HG02884 (cell line): ENCODE results near the gene HSPBP1.

Experiments used
- ATAC-seq: cut with Tn5 transposase; IDR thresholded peaks from one replicate; pipeline ENCODE4 v1.9.1; 2021; ENCODE audit warnings: mild to moderate bottlenecking, moderate library complexity; ENCODE audit not compliant: unreplicated experiment

The HSPBP1 gene

GRCh38 chr19:55256562-55257460, 23.1 kb downstream of the HSPBP1 start:
- no peak for ATAC-seq

DNA sequence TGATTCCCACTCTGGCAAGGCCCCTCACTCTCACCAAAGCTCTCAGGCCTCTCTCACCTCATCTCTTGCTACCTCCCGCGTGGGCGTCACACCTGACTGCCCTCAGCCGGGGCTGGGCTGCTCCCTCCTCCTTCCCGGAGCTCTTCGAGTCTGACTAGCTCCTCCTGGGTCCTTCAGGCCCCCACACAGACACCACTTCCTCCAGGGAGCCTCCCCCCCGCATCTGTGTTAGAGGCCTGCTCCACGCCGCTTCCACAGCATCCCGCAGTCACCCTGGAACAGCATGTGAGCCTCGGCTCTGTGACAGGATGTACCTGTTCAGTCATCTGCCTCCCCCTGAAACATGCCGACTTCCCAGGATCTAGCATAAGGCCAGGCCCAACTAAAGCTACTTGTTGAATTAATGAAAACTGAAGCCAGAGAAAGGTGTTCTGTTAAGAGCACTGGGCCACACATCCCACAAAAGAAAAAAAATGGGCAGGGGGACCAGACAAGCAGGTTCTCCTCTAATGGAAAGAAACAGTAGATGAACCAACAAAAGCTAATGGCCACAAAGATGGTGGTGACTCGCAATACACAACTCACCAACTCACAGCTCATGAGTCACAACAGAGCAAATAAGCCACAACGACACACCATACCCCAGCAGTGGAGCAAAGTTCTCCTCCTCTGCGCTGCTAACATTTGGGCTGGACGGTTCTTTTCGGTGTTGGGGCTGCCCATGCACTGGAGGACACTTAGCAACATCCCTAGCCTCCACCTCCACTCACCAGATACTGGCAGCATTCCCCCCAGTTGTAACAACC, 24.1 kb downstream of the HSPBP1 start:
- ATAC-seq = no peak

DNA sequence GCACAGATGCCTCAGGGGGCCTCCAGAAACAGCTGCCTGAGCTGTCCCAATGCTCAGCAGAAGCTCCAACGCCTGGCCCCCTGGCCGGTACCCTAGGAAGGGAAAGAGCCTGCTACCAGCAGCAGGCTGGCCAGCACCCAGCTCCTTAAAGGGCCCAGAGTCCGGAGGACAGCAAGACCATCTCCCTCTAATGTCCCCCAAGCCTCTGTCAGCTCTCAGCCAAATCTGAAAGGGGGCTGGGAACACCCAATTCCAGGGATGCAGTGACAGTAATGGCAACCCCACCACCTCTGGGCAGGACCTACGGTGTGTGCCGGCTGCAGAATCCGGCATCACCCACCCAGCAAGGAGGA, 25.3 kb downstream of the HSPBP1 start:
- ATAC-seq = no peak

DNA sequence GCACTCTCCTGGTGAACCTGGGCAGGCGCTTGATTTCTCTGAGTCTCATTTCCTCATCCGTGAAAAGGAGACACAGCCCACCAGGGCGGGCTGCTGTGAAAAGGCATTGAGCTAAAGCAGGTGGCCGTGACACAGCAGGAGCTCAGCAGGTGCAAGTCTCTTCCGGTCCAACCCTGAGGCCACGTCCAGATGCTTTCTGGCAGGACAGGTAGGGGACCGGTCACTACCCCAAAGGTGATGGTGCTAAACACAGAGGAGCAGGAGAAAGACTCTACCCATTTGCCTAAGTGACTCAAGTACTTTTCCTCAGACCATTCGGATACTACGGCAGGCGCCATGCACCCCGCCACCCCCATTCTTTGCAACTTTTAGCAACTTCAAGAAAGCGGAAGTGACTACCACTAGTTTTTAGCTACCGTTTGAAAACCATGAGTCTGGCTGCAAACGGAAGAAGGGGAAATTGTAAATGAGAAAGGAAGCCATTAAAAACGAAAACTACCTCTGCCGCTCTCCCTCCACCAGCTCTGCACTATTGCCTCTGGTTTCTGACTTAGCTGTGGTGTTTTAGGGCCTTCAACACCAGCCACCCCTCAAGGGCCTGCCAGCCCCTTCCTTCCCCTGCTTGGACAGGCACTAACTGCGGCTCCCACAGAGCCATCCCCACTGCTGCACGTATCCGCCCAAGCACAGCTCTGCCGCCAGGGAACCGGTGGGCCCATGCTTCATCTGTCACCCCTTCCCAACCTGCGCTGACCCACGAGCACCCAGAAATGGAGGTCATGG, 25.9 kb downstream of the HSPBP1 start:
- peak; percentile 34 for ATAC-seq

DNA sequence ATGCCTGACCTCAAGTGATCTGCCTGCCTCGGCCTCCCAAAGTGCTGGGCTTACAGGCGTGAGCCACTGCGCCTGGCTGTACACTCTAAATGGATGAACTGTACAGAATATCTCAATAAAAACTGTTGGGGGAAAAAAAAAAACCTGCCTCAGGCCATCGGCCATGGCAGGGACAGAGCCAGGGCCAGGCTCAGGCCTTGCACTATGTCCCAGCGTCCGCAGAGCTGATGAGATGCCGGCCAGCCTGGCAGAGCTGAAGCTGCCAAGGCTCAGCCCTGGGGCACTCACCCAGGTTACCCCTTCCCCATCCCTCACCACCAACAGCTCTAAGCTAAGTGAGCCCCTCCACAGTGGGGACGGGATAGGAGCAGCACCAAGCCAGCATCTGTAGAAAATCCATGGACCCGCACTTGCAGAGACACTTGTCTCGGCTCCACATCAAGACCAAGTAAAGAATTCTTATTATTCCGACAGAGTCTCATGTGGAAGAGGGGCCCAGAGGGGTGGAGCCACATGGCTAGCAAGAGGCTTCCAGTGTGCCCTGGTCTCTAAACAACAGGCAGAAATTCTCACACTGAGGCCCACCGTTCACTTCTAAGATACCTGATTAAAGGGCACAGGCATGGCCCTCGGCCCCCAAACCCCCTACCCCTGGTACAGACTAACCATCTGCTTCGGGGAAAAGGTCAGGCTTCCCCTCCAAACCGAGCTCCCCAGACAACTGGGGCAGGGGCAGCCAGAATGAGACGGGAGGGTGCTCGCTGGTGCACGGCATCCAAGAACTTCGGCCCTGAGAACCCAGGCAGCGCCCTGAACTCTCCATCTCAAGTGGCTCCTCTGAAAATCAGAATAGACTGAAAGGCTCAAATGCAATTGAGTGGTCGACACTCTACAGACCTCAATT, 26.9 kb downstream of the HSPBP1 start:
- ATAC-seq = no peak

DNA sequence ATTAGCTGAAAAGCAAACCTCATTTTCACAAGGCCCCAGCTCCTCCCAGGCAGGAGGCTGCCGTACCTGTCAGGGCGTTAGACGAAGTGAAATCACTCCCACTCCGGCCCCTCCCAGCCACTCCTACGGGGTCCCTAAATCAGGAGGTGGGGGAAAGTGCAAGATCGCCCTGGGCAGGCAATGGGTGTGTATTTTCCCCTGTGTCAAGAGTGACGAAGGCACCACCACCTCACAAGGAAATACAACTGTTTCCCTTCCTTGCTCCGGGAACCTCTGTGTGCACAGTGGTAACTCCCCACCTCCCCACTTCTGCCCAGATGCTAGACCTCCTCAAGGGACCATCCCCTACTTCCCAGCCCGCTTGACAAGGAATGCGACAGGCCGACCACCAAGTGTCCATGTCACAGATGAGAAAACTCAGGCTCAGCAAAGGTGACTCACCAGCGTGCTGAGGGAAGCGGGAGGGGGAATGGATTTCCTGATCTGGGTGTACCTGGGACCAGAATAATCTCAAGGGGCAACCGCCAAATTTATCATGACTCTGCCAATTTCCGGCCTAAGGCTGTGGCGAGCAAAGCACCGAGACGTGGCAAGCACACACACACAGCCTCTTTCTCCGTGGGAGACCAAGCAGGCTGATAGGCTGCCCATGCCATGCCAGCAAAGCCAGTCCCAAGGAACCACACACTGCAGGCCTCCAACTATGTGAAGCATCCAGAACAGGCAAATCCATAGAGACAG, 28.4 kb downstream of the HSPBP1 start:
- no peak for ATAC-seq

GRCh38 chr19:55250262-55251036, 29.5 kb downstream of the HSPBP1 start:
- ATAC-seq = no peak

DNA sequence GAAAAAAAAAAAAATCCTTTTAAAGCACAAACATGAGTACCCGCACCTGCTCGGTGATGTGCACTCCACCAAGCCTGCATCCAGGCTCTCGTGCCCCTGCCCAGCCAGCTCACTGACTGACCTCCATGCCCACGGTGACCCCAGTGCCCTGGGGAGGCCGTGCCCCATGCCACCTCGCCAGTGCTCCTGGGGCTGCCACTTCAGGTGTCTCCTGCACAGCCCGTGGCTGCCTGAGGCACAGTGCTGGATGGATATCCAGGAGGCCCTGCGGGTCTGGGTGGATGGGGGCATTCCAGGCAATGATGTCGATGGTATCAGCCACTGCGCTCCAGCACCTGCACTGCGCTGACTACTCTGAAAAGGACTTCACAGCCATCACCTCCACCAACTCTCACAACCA, 30.1 kb downstream of the HSPBP1 start:
- no peak for ATAC-seq

DNA sequence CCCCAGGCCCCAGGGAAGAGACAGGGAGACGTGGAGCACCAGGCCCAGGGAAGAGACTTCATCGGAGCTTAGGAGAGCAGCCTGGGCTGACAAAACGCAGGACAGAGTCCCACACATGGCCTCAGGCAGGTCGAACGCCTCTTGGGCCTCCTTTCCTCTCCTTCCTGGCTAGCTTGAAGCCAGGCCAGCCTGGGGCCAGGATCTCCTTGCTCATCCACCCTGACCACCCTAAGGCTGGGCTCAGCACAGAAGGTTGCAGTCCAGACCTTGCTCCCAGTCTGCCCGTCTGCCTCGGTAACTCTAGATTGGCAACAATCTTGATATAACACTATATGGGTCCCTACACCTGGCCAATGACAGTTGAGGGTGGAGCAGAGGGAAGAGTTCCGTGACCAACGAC, 31.2 kb downstream of the HSPBP1 start:
- no peak for ATAC-seq

DNA sequence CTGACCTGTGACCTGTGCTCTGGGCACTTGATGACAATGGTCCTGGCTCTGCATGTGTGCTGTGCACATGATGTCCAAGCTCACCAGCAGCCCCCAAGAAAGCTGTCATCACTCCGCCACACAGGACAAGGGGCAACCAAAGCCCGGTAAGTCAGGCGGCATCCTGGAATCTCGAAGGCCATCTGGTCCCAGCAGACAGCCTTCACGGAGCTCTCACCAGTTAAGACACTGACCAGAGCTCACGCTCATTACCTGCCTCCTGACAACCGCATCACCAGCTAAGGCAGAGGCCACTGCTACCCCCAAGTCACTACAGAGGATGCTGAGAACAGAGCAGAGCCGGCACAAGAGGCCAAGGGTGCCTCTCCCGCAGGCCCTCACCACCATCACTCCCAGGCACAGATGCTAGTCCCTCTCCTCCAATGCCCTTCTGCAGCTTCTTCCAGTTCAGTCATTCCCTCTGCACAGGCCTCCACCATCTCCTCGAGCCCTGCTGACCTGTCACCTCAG, 31.7 kb downstream of the HSPBP1 start:
- no peak for ATAC-seq

- no peak for ATAC-seq
These were observed 32.2 kb downstream of the HSPBP1 start for GRCh38 chr19:55247621-55248099.

GRCh38 chr19:55246462-55247451, 33.2 kb downstream of the HSPBP1 start:
- ATAC-seq = no peak

DNA sequence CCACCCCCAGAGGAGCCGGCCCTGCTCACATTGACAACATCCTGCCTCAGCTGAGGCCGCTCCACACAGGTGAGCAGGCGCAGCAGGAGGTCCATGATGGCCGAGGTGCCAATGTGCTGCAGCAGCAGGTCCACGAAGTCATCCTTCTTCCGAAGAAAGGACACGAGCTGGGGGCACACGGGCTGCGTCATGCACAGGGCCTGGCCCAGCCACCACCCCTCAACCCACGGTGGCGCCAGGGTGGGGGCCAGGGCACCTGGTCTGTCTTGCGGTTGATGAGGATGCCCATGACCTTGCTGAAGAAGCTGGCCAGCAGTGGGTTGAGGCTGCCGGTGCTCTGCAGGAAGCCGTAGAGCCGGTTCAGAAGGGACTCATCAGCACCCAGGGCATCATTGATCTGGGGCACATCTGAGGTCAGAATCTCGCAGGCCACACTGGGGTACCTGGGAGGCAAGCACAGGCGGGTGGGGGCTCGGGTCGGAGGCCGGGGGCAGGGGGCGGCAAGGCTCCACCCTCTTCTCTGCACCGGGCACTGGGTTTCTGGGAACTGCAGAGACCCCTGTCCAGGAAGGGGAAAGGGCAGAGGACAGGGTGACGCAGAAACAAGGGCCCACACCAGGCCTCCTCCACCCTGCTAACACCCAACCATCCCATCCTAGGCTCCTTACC, 34.5 kb downstream of the HSPBP1 start:
- ATAC-seq = no peak

GRCh38 chr19:55244004-55244680, 35.8 kb downstream of the HSPBP1 start:
- ATAC-seq = no peak

- no peak for ATAC-seq
These were observed 37.4 kb downstream of the HSPBP1 start for GRCh38 chr19:55242517-55242916.

DNA sequence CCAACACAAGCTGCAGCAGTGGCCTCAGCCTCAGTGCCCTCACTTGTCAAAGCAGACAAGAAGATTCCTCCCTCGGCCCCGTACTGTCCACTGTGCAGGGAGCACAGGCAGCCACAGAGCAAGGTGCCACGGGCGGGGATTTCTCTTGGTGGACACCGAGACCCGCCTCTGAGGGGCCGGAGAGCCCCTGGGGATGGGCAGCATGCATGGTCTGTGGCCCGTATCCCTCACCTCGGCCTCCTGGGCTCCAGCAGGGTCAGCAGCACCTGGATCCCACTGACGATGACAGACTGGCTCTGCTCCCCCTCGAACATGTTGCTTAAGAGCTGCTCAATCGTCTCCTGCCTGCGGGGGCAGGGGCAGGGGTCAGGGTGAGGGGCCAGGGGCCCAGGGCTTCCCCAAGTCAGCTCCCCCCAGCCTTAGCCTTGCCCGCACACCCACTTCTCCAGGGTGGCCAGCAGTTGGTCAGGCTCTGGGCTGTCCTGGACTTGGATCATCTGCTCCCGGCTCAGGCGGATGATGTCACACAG, 37.9 kb downstream of the HSPBP1 start:
- ATAC-seq = no peak
